AG04450 (cell line): Measurements from ENCODE around the gene P2RY11. TPM values are rescaled to one million over a fixed set of nuclear protein-coding genes. Genes with fewer than 3 reads are reported as not detected.

Experiments used
- CTCF ChIA-PET: fragments of 300-600, 350-600 bp; formaldehyde crosslinking; extraction: SDS; loops from one replicate; lab custom pipeline; 2022; ENCODE audit warnings: antibody characterized with exemption, inconsistent platforms; lab: Charles Lee
- POLR2A ChIA-PET: fragments of 350-600 bp; formaldehyde crosslinking; extraction: SDS; loops from one replicate; lab custom pipeline; 2021; ENCODE audit warnings: antibody characterized with exemption, inconsistent platforms; lab: Yijun Ruan, JAX
- DNase-seq: peaks from one replicate; pipeline ENCODE4 v3.0.0-alpha.2; 2011; ENCODE audit warnings: low read depth, low spot score
- H3K27ac ChIP-seq: one replicate; pipeline ENCODE4 v1.5.1; 2012; ENCODE audit warnings: low read depth, low read length, control low read depth
- H3K27me3 ChIP-seq: one replicate; pipeline ENCODE4 v1.6.0; 2012; ENCODE audit warnings: low read length; ENCODE audit not compliant: control insufficient read depth, insufficient read depth
- H3K4me3 ChIP-seq: 2 replicates; pipeline ENCODE4 v1.5.1; 2011; ENCODE audit warnings: mild to moderate bottlenecking, low read depth, low read length, control low read depth
- H3K9me3 ChIP-seq: 2 replicates; pipeline ENCODE4 v1.5.1; 2012; ENCODE audit warnings: low read length; ENCODE audit not compliant: control insufficient read depth, insufficient read depth
- CTCF ChIP-seq: IDR thresholded peaks from 2 replicates; pipeline ENCODE4 v1.5.1; 2011; ENCODE audit warnings: low read depth, low read length, control low read depth, inconsistent platforms
- polyA minus RNA-seq: library from RNA; depleted of rRNA, polyadenylated mRNA; stranded (reverse); fragments of >200 nt; gene quantifications from 2 replicates; pipeline ENCODE4 v1.2.3, GENCODE V29; 2011; rRNA and poly(A)+ RNA removed
- polyA plus RNA-seq: library from polyadenylated mRNA; depleted of rRNA; stranded (reverse); fragments of >200 nt; gene quantifications from 2 replicates; pipeline ENCODE4 v1.2.3, GENCODE V29; 2011; rRNA removed

The P2RY11 gene
- polyA plus RNA-seq = 1.0 and 2.1 TPM in 2 replicates
- 1.7 and 3.0 TPM in 2 replicates for polyA minus RNA-seq

- peaks cover 5% of the 10 kb centered on the region; the same call in 1 of the 2 replicates for H3K9me3 ChIP-seq
- no peaks in the 10 kb centered on the region for H3K27me3 ChIP-seq
- ChIA-PET CTCF (no interaction called here), POLR2A (no interaction called here)
- H3K27ac ChIP-seq = no peak within 1 kb of the TSS
- no peak for DNase-seq
- TF ChIP-seq CTCF = no peak
- H3K4me3 ChIP-seq = no peak within 1 kb of the TSS
These were observed at the start of gene P2RY11 for GRCh38 chr19:10111405-10111811. P2RY11 (plus strand) TSS chr19:10111693; CDS start chr19:10111722, 29 bp downstream.

GRCh38 chr19:10061717-10062310 lies 49.7 kb upstream of the P2RY11 start:
- ChIA-PET POLR2A (no interaction called here), CTCF (no interaction called here)
- Histone ChIP-seq H3K27ac (no peak overlapping the region), H3K9me3 (no peaks in the 10 kb centered on the region), H3K27me3 (peaks cover 7% of the 10 kb centered on the region), H3K4me3 (no peak overlapping the region)
- no peak for DNase-seq
- TF ChIP-seq CTCF = no peak

- H3K4me3 ChIP-seq = no peak overlapping the region
- peaks cover 7% of the 10 kb centered on the region; the same call in 1 of the 2 replicates for H3K9me3 ChIP-seq
- DNase-seq = no peak
- H3K27ac ChIP-seq = no peak overlapping the region
- ChIA-PET CTCF (no interaction called here), POLR2A (no interaction called here)
- no peak for TF ChIP-seq CTCF
- peaks cover 12% of the 10 kb centered on the region for H3K27me3 ChIP-seq
These were observed 43.3 kb upstream of the P2RY11 start for GRCh38 chr19:10068205-10068604.

- no peak for DNase-seq
- CTCF ChIA-PET = interaction anchor here (0.5 kb wide), 1 partner anchor 12 kb away, joined by 3 read pairs; no protein-coding TSS in a partner anchor
These were observed 42.4 kb upstream of the P2RY11 start for GRCh38 chr19:10069046-10069445.

More at GRCh38 chr19:10069046-10069445, 42.4 kb upstream of the P2RY11 start:
- H3K27ac ChIP-seq = no peak overlapping the region
- POLR2A ChIA-PET = no interaction called here
- H3K9me3 ChIP-seq = peaks cover 12% of the 10 kb centered on the region
- peaks cover 10% of the 10 kb centered on the region for H3K27me3 ChIP-seq
- TF ChIP-seq CTCF = no peak
- no peak overlapping the region for H3K4me3 ChIP-seq
